Activated CD8-positive, alpha-beta memory T cell treated with anti-CD3 and anti-CD28 coated beads for 1 hour (primary cell): ENCODE measurements around the gene EGFR.

Source experiments
- DNase-seq, 2 donors: peaks; one replicate each; pipeline ENCODE4 v3.0.0-alpha.2; 2020; ENCODE audit warnings: low read depth in 1 of 2; ENCODE audit errors: extremely low read depth in 1 of 2

EGFR gene

DNA sequence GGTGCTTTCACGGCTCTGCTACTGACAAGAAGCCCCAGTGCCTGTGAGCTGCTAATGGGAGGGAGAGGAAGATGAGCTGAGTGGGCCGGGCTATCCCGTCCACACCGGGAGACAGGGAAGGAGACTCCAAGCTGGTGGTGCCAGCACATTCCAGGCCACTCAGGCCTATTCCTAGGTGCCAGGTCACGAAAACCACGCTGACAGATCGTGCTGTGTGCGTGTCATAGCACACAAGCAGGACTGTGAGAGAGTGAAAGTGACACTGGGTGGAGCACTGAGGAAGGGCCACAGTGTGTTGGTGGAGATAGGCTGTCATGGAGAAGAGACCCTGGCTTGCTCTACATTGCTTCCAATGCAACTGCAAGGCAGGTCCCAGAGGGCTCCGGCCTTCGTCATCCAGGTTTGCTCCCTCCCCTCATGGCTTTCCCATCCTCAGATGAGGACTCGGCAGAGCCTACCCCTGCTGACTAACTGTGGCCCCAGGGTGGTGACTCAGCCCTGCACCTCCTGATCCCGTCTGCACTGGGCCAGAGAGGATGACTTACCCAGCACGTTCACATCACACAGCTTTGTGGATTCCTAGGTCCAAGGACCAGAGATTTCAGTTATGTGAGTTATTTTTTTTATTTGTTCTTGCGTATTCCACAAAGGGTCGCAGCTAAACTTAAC is 167.3 kb downstream of the EGFR start:
- no peak for DNase-seq

DNA sequence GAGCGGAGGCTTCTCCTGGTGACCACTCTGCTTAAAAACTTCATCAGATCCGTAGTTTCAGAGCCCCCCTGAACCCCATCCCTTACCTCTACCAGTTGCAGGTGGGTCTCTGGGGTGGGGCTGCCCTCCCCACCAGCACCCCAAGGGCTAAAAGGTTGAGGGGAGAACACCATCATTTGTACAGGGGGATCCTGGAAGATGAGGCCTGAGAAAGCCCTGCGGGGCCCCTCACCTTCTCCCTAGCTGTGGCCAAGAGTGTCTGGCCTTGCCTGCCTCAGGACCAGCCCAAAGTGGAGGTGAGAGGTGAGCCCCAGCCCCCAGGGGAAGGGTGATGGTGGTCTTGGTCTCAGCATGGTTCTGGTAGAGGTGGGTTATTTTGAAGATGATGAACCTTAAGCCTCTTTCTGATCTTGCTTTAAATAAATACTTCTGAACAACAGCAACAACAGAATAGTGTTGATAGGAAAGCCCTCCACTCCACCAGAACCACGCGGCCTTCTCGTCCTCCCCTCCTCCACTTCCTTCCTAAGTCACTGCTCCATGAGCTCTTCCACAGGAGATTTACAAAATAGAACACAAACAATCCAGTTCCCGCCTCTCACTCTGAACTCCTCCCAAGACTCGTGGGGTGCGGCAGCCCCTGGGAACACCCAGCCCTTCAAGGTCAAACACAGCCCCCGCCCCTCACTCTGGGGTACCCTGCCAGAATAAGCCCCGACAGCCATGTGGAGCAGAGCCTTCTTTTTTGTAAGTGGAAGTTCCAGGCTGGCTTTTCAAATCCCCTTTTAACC is 169.1 kb downstream of the EGFR start:
- DNase-seq, result no peak

- DNase-seq, result no peak
Measured at GRCh38 chr7:55188590-55189138, 169.8 kb downstream of the EGFR start.

GRCh38 chr7:55189146-55189766 is 170.4 kb downstream of the EGFR start:
- DNase-seq, result no peak

DNA sequence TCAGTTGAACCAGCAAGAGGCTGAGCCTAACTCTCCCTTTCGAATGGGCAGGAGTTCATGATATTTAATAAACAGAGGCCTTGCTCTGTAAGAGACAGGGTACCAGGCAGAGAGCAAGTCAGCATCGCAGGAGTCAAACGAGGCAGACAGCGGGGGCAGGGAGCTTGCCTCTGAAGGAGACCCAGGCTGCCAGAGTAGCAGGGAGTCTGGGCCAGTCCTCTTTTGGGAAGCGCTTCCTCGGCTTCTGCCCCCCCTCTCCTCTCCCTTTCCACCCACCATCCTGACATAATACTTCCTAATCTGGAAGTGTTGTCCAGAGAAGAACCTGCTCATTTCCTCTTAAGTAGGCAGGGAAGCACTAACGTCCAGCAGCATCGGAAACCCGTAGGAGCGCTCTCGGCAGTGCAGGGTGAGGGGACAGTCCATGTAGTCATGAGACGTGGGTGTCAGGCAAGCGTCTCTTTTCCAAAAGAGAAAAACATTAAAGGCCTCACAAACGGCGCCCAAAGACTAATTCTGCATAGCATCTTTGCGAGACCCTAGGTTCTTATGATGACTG is 171.1 kb downstream of the EGFR start:
- DNase-seq, result no peak

GRCh38 chr7:55190511-55191160 is 171.8 kb downstream of the EGFR start:
- no peak for DNase-seq

GRCh38 chr7:55191161-55191925 is 172.5 kb downstream of the EGFR start:
- DNase-seq, result no peak

- DNase-seq, result no peak
Measured at GRCh38 chr7:55191926-55192692, 173.3 kb downstream of the EGFR start.

- DNase-seq, result no peak
Measured at GRCh38 chr7:55192723-55193122, 173.9 kb downstream of the EGFR start.

- no peak for DNase-seq
Measured at GRCh38 chr7:55193245-55193644, 174.4 kb downstream of the EGFR start.

GRCh38 chr7:55194522-55194921 is 175.7 kb downstream of the EGFR start:
- DNase-seq, result no peak

DNA sequence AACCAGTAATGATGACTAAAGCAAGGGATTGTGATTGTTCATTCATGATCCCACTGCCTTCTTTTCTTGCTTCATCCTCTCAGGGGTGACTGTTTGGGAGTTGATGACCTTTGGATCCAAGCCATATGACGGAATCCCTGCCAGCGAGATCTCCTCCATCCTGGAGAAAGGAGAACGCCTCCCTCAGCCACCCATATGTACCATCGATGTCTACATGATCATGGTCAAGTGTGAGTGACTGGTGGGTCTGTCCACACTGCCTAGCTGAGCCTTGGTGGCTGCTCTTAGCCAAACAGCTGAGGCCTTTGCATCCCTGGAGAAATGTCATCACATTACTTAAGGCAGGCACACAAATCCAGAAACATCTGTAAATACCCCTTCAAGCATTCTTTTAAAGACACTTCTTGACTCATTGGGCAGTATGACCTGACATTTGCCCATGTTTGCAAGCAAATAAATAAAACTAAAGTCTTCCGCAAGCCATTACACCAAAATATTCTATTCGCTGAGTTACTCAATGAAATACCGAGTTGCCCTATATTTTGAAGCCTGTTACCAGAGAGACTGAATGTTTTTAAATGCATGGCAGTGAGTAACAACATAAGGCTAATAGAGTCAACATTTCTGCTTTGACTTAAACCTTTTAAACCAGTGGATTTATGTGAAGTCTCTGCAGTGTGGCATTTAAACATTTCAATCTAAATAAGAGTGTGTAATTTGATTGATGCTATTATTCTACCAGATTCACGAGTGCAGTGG is 180.0 kb downstream of the EGFR start:
- DNase-seq, result no peak

DNA sequence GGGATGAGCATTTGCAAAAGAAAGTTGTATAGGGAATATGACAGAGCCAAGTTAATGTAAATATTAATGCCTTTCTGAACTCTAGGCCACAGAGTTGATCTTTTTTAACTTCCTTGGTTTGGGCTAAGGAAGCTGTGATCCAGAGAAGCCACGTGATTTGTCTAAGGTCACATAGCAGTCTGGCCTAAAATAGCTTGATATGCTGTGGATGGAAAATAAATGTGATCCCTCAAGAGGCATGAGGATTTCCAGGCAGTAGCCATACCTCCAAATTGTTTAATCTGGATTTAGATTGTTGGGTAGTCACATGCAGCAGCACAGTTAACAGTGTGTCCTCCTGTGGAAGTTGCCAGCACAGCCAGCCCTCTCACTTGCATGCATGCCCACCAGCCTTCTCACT is 180.6 kb downstream of the EGFR start:
- DNase-seq, result no peak

- no peak for DNase-seq
Measured at GRCh38 chr7:55200441-55200840, 181.6 kb downstream of the EGFR start.

- DNase-seq, result no peak
Measured at GRCh38 chr7:55202150-55202913, 183.5 kb downstream of the EGFR start.

- no peak for DNase-seq
Measured at GRCh38 chr7:55203300-55203699, 184.5 kb downstream of the EGFR start.

DNA sequence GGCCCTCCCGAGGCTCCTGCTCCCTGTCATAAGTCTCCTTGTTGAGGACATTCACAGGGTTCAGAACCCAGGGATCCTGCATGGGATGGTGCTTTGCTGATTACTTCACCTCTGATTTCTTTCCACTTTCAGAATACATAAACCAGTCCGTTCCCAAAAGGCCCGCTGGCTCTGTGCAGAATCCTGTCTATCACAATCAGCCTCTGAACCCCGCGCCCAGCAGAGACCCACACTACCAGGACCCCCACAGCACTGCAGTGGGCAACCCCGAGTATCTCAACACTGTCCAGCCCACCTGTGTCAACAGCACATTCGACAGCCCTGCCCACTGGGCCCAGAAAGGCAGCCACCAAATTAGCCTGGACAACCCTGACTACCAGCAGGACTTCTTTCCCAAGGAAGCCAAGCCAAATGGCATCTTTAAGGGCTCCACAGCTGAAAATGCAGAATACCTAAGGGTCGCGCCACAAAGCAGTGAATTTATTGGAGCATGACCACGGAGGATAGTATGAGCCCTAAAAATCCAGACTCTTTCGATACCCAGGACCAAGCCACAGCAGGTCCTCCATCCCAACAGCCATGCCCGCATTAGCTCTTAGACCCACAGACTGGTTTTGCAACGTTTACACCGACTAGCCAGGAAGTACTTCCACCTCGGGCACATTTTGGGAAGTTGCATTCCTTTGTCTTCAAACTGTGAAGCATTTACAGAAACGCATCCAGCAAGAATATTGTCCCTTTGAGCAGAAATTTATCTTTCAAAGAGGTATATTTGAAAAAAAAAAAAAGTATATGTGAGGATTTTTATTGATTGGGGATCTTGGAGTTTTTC is 186.5 kb downstream of the EGFR start:
- no peak for DNase-seq
